Activated T-cell treated with anti-CD3 and anti-CD28 coated beads, Interleukin-2, amount 50 U/mL, for 1 hour (primary cell): ENCODE measurements around the gene MLYCD.

Experiments used
- DNase-seq: peaks from one replicate; pipeline ENCODE4 v3.0.0-alpha.2; 2020

The MLYCD gene

DNA sequence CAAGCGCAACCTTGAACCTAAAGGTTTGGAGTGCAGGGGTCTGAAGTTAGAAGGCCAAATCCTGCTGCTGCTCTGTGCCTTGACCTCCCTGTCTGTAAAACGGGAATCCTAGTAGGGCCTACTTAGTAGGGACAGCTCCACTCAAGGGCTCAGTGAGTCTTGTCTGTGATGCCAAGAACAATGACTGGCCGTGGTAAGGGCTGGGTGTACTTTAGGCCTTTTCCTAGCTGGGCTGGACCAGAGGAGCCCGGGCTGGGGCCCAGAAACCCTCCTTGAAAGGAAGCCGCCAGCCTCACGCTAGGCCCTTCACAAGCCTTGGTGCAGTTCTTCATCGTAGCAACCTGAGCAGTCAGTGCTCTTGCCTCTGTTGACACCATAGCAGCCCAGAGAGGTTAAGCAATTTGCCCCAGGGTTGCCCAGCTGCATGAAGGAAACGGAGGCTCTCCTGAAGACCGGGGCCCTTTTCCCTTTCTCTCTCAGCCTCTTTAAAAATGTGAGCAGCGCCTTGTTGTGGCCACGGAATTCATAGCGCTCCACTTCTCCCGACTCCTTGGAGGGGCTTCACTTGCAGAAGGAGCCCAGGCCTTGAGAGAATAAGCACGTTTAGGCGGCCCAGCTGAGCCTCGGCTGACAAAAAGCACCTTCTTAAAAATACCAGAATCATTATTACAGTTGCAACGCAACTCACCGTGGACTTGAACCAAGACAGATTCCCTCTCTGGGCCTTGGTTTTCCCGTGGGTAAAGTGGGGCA lies 73.5 kb downstream of the MLYCD start:
- no peak for DNase-seq

DNA sequence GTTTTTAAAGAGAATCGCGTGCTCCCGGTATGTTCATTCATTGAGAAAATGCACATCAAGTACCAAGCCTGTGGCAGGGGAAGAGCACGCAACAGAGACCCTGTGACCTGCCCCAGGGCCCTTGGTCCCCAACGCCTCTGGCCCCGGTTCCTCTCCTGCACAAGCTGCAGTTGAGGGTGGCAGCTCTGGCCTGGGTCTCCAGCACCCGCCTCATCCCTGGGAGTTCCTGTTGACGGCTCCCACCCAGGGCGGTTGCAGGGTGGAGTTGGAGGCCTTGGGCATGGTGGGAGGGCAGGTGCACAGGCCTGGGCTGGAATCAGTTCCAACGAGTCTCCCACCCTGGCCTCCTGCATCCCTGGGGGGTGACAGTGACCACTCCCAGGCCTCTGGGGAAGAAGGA lies 74.2 kb downstream of the MLYCD start:
- DNase-seq, result no peak

DNA sequence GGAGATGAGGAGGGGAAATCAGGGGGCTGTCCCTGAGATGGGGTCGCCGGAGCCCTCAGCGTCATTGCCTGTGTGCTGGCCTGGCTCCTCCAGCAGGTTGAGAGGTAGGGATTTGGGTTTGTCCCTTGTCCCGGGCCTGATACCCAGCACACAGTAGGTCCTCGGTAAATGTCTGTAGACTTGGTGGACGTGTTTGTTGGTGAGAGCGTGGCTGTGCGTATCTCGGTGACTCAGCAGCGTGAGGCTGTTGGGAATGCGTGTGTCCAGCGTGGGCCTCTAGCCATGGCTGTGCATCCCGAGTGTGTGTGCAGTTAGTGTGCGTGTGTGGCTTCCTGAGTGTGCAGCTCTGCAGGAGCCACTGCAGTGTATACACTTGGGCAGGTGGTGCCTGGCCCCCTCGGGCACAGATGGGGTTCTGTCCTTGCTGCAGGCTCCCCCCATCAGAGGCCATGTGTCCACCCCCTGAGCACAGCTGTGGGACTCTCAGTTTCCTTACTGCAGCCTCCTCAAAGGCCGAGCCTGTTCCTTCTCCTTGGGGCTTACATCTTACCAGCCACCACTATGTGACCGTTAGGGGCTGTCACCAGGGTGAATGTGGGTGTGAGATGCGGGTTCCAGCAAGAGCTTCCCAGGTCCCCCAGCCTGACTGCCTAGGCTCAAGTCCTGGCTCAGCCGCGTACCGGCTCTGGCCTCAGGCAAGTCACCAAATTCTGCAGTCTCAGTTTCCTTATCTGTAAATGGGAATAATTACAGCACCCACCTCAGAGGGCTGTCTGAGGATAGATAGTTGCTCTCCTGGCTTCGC lies 74.9 kb downstream of the MLYCD start:
- no peak for DNase-seq

DNA sequence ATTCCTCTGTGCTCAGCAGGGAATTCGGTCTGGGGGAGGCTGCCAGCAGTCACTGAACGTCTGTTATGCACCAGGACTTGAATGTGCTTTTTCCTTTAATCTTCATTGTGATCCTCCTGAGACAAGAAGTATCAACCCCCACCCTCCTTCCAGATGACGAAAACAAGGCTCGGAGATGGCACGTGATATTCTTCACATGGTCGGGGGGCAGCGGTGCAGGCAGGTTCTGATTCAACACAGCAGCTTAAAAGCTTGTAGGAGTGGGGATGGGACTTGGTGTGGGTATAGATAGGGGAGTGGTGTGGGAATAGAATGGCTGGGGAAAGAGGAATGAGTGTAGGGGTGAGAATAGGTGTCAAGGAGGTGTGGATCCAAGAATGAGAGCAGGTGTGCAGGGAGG lies 75.6 kb downstream of the MLYCD start:
- DNase-seq, result no peak

DNA sequence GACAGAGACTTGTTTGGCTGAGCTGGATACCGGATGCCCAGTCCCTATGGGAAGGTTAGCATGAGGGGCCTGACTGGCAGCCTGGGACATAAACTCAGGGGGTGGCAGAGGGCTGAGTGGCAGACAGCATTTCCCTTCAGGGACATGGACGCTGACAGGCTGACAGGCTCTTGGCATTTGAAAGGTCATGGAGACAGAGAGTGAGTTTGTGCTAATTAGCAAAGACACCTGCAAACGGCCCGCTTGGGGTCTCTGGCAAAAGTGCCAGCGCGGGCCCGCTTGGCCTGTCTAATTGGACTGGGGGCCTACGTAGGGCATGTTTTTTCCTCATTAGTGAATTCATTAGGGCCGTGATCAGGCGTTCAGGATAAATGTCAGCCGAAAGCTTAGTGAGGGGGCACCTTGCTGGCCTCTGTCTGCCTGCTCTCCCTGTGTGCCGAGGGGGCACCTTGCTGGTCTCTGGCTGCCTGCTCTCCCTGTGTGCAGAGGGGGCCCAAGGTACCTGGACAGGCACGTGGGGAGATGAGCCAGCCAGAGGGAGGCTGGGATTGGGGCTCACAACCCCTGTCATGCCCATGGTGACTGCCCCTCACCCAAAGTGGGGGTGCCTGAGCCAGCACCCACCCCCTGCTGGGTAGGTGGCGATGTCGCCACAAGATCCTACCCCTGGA lies 76.8 kb downstream of the MLYCD start:
- no peak for DNase-seq
